Thyroid gland (tissue), 4 donors: ENCODE measurements around the gene CCDC107. TPM values are rescaled to one million over a fixed set of nuclear protein-coding genes. Genes with fewer than 3 reads are reported as not detected.
A peak's percentile ranks its signal among the peaks of the same experiment; 100 is the strongest.

Experiments
- DNase-seq, 2 donors: peaks; one replicate each; pipeline ENCODE4 v3.0.0-alpha.2; 2019
- H3K27ac ChIP-seq, 3 donors: fragments of 200-600 bp; sonication (generic); 1 replicate in 2 of 3; 2 replicates in 1 of 3; pipeline ENCODE4 v1.5.1; 2016 to 2019; ENCODE audit warnings: mild to moderate bottlenecking in 1 of 3, moderate library complexity in 1 of 3
- H3K27me3 ChIP-seq: fragments of 200-600 bp; sonication (generic); one replicate; pipeline ENCODE4 v1.5.1; 2019
- H3K36me3 ChIP-seq, 2 donors: fragments of 200-600 bp; sonication (generic); one replicate each; pipeline ENCODE4 v1.5.1; 2016 to 2019
- H3K4me1 ChIP-seq, 2 donors: fragments of 200-600 bp; sonication (generic); one replicate each; pipeline ENCODE4 v1.5.1; 2017 to 2019
- H3K4me3 ChIP-seq, 3 donors: fragments of 200-600 bp; sonication (generic); replicated peaks in 1 of 3; 1 replicate in 2 of 3; 2 replicates in 1 of 3; pipeline ENCODE4 v1.5.1; 2016; ENCODE audit warnings: mild to moderate bottlenecking in 1 of 3
- H3K9me3 ChIP-seq: fragments of 200-600 bp; sonication (generic); one replicate; pipeline ENCODE4 v1.5.1; 2017
- POLR2A ChIP-seq, 2 donors: fragments of 450-650 bp; IDR thresholded peaks; one replicate each; pipeline ENCODE4 v1.6.1; 2017; ENCODE audit warnings: antibody characterized with exemption in 2 of 2, mild to moderate bottlenecking in 2 of 2, moderate library complexity in 1 of 2
- WGBS, 2 donors: methylation state at CpG; one replicate each; pipeline ENCODE4 v1.1.5; 2017; 5-methylcytosine and 5-hydroxymethylcytosine counted together
- intact Hi-C: fragments of 100-400 bp; cut with DNase I; formaldehyde crosslinking; loops from one replicate; pipeline ENCODE4 v1.15.1; 2023
- total RNA-seq, 4 donors: library from RNA; depleted of rRNA; stranded (reverse); fragments of >200 nt; gene quantifications; one replicate each; pipeline ENCODE4 v1.2.3, GENCODE V29; 2016
- TF ChIP-seq, protein P1 (sequence below), 6 experiments: fragments of 200-600 bp in 3 of 6; fragments of 450-650 bp in 3 of 6; sonication (generic) in 3 of 6; IDR thresholded peaks; one replicate each; pipeline ENCODE4 v1.5.1; 2016 to 2019; ENCODE audit warnings: antibody characterized with exemption in 6 of 6, mild to moderate bottlenecking in 2 of 6, inconsistent platforms in 1 of 6, moderate library complexity in 1 of 6

Gene CCDC107
- total RNA-seq, 4 donors from 2014 or later: 21.0 to 40.9 (median 27.9) TPM

DNA sequence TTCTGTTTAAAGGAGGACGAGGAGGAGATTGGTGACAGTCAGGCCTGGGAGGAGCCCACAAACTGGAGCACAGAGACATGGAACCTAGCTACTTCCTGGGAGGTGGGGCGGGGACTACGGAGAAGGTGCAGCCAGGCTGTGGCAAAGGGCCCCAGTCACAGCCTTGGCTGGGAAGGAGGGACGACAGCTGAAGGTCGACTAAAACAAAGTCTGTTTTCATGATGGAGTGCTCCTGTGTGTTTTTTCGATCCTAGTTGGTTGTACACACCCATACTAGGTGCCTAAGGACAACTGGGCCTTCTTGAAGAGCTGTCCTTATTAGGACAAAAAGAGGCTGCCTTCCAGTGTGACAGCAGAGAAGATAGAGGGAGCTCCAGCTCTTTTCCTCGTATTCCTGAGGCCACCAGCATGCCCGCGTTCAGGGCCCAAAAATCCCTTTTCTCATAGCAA, 2.9 kb downstream of the CCDC107 start:
- DNase-seq: no peak
- Histone ChIP-seq H3K4me3 (no peak overlapping the region), H3K4me1 (peaks cover 15 to 26% of the 10 kb centered on the region in 2 donors), H3K9me3 (no peaks in the 10 kb centered on the region), H3K27ac (peak overlapping the region in 1 of 3 donors; percentile 40), H3K27me3 (no peaks in the 10 kb centered on the region), H3K36me3 (peaks cover 0 to 4% of the 10 kb centered on the region in 2 donors)
- 72 to 75% methylated on average over 9 of the region's 9 CpGs for WGBS, 2 donors
- intact Hi-C loops: no loop called here
- TF ChIP-seq, protein P1, sequence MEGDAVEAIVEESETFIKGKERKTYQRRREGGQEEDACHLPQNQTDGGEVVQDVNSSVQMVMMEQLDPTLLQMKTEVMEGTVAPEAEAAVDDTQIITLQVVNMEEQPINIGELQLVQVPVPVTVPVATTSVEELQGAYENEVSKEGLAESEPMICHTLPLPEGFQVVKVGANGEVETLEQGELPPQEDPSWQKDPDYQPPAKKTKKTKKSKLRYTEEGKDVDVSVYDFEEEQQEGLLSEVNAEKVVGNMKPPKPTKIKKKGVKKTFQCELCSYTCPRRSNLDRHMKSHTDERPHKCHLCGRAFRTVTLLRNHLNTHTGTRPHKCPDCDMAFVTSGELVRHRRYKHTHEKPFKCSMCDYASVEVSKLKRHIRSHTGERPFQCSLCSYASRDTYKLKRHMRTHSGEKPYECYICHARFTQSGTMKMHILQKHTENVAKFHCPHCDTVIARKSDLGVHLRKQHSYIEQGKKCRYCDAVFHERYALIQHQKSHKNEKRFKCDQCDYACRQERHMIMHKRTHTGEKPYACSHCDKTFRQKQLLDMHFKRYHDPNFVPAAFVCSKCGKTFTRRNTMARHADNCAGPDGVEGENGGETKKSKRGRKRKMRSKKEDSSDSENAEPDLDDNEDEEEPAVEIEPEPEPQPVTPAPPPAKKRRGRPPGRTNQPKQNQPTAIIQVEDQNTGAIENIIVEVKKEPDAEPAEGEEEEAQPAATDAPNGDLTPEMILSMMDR (IDR thresholded peaks at IDR 0.05): peak in 1 of 6 experiments; percentile 15
- TF ChIP-seq POLR2A (IDR thresholded peaks at IDR 0.05): no peak

DNA sequence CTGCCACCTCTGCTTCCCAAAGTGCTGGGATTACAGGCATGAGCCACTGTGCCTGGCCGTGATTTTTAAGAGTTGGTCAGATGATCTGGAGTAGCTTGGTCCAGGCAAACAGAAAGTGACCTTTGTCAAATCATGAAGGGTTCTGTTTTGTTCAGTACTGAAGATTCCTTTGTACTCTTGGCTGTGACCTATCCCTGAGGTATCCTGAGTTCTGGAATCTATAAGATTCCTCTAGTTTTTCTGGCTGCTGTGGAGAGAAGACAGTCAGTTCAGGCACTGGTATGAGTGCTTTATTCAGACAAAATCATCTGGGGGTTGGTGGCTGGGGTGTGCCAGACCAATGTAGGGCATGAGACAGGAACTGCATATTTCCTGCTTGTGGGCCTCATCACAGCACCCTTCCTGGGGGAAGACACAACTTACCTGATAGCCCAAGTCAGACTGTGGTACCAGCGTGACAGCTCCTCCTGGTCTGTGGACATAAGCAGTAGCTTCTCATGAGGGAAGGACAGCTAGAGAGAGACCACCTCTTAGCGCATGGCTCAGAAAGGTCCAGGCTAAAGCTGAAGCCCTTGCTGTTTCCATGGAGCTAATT, 3.8 kb downstream of the CCDC107 start:
- peaks cover 16 to 26% of the 10 kb centered on the region in 2 donors for H3K4me1 ChIP-seq
- WGBS, 2 donors: 77 to 92% methylated on average over 3 of the region's 3 CpGs
- intact Hi-C loops: no loop called here

DNA sequence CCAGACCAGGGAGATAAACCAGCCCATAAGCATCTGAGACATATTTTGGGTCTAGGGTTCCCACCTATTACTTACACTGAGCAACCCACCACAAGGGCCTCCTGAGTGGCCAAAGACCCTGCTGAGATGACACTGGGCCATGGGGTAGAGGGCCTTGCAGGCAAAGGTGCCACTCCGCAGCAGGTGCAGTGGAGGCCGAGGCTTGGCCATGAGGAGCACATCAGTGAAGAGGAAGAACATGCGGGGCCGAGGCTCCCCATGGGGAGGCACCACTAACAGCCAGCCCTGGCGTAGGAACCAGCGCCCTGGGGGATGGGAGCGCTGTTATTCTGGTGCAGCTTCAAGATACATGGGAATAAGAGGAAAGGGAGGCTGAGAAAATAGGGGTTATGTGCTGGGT, 4.3 kb downstream of the CCDC107 start:
- no peak for DNase-seq
- 95 to 100% methylated on average over 7 of the region's 7 CpGs for WGBS, 2 donors
- no peaks in the 10 kb centered on the region for H3K9me3 ChIP-seq
- no peak overlapping the region for H3K27ac ChIP-seq
- no peak overlapping the region for H3K4me3 ChIP-seq
- intact Hi-C loops: no loop called here
- no peaks in the 10 kb centered on the region for H3K27me3 ChIP-seq
- H3K4me1 ChIP-seq: peaks cover 16 to 26% of the 10 kb centered on the region in 2 donors
- peaks cover 0 to 4% of the 10 kb centered on the region in 2 donors for H3K36me3 ChIP-seq
- no peak for TF ChIP-seq POLR2A (IDR thresholded peaks at IDR 0.05)
- TF ChIP-seq, protein P1 (IDR thresholded peaks at IDR 0.05): no peak

More for the DNA sequence above, 3.8 kb downstream of the CCDC107 start:
- Histone ChIP-seq H3K36me3 (peaks cover 0 to 4% of the 10 kb centered on the region in 2 donors), H3K9me3 (no peaks in the 10 kb centered on the region), H3K27ac (no peak overlapping the region), H3K4me3 (no peak overlapping the region), H3K27me3 (no peaks in the 10 kb centered on the region)
- TF ChIP-seq, protein P1 (IDR thresholded peaks at IDR 0.05): no peak
- TF ChIP-seq POLR2A (IDR thresholded peaks at IDR 0.05): no peak
- no peak for DNase-seq

DNA sequence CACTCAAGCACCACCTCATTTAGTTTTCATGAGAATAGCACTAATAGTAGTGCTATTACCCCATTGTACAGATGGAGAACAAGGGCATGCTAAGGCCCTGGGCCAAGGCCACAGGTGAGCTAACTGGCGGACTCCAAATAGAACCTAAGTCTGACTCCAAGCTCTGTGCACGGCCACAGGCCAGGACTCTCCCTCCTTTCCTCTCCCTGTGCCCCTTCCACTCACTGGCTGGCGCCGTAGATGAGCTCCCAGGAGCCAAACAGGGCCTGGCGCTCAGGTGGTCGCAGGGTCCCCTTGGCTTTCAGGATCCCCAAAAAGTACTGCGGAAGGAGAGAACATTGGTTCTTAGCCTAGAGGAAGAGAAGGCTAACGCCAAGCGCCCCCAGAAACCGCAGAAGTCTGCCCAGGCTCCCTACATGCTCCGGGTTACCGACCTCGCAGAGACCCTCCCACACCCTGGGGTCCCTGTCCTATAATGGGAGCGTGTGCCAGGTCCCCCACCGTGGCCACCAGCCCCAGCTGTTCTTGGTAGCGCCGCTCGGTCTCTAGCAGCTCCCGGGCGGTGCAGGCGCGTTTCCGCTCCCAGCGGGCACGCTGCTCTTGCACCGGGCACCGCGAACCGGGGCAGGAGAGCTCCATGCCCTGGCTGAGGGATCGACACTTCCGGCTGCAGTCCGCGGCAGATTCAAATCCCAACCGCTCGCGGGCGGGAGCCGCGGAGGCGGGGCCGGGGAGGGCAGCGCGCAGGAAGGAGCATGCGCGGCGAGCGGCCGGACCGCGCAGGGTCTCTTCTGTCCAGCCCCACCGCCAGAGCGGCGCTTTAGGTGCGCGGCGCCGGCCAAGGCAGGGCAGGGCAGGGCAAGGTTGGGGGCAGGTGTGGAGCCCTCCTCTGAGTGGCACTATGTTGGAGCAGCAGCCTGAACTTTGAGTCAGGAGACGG, 6.7 kb downstream of the CCDC107 start, which contains the start of gene ARHGEF39:
Gene ARHGEF39, minus strand, starts transcription at position 665 of the 940 bp plus-strand sequence. Its CDS starts 26 bp downstream, at position 639.
- 26 to 31% methylated on average over 13 to 16 of the region's 58 CpGs for WGBS, 2 donors
- DNase-seq: peak; percentile 74 to 78
- Histone ChIP-seq H3K27me3 (no peaks in the 10 kb centered on the region), H3K4me1 (peaks cover 9 to 21% of the 10 kb centered on the region in 2 donors), H3K4me3 (peak within 1 kb of the TSS; percentile 31 to 41 (median 38)), H3K9me3 (no peaks in the 10 kb centered on the region), H3K36me3 (peaks cover 0 to 4% of the 10 kb centered on the region in 2 donors), H3K27ac (peak within 1 kb of the TSS in 1 of 3 donors; percentile 15)
- intact Hi-C loops: no loop called here
- TF ChIP-seq POLR2A (IDR thresholded peaks at IDR 0.05): peak in 1 of 2 donors; percentile 53
- TF ChIP-seq, protein P1 (IDR thresholded peaks at IDR 0.05): peak in 1 of 6 experiments; percentile 17
